ENCODE data around the gene LARGE1. TPM values are rescaled to one million over a fixed set of nuclear protein-coding genes. Genes with fewer than 3 reads are reported as not detected.

The LARGE1 gene
- total RNA-seq, 1 donor from 2014 or later = 29.5 TPM

GRCh38 chr22:33565580-33565995 is 354.7 kb downstream of the LARGE1 start:
- Histone ChIP-seq H3K9me3 (no peaks in the 10 kb centered on the region), H3K36me3 (no peaks in the 10 kb centered on the region), H3K4me3 (no peak overlapping the region), H3K4me1 (no peaks in the 10 kb centered on the region), H3K27me3 (no peaks in the 10 kb centered on the region), H3K27ac (no peak overlapping the region)
- TF ChIP-seq POLR2A (IDR thresholded peaks at IDR 0.05) (no peak), CTCF (IDR thresholded peaks at IDR 0.05) (no peak), POLR2AphosphoS5 (IDR thresholded peaks at IDR 0.05; ENCODE audit: insufficient read depth in 1 of 2, low read depth in 1 of 2) (no peak)
- no peak for DNase-seq (ENCODE audit: extremely low spot score in 2 of 2)
- intact Hi-C loops (cut with DNase I) = no loop called here

- no peaks in the 10 kb centered on the region for H3K27me3 ChIP-seq
- no peaks in the 10 kb centered on the region for H3K4me1 ChIP-seq
- H3K36me3 ChIP-seq = no peaks in the 10 kb centered on the region
- no peak overlapping the region for H3K27ac ChIP-seq
- H3K9me3 ChIP-seq = no peaks in the 10 kb centered on the region
- intact Hi-C loops (cut with DNase I) = no loop called here
- no peak overlapping the region for H3K4me3 ChIP-seq
- DNase-seq (ENCODE audit: extremely low spot score in 2 of 2) = no peak
- no peak for TF ChIP-seq POLR2A (IDR thresholded peaks at IDR 0.05)
- no peak for TF ChIP-seq CTCF (IDR thresholded peaks at IDR 0.05)
- no peak for TF ChIP-seq POLR2AphosphoS5 (IDR thresholded peaks at IDR 0.05; ENCODE audit: insufficient read depth in 1 of 2, low read depth in 1 of 2)
Observed at GRCh38 chr22:33564683-33565082, 355.6 kb downstream of the LARGE1 start.

- DNase-seq (ENCODE audit: extremely low spot score in 2 of 2) = no peak
- H3K27ac ChIP-seq = no peak overlapping the region
- H3K4me3 ChIP-seq = no peak overlapping the region
- no peaks in the 10 kb centered on the region for H3K36me3 ChIP-seq
- H3K9me3 ChIP-seq = no peaks in the 10 kb centered on the region
- TF ChIP-seq POLR2AphosphoS5 (IDR thresholded peaks at IDR 0.05; ENCODE audit: insufficient read depth in 1 of 2, low read depth in 1 of 2) (no peak), CTCF (IDR thresholded peaks at IDR 0.05) (no peak), POLR2A (IDR thresholded peaks at IDR 0.05) (no peak)
- intact Hi-C loops (cut with DNase I) = no loop called here
- H3K27me3 ChIP-seq = no peaks in the 10 kb centered on the region
- no peaks in the 10 kb centered on the region for H3K4me1 ChIP-seq
Observed at GRCh38 chr22:33563220-33563964, 356.9 kb downstream of the LARGE1 start.

GRCh38 chr22:33562501-33562900 is 357.8 kb downstream of the LARGE1 start:
- no peaks in the 10 kb centered on the region for H3K9me3 ChIP-seq
- H3K27ac ChIP-seq = no peak overlapping the region
- DNase-seq (ENCODE audit: extremely low spot score in 2 of 2) = no peak
- H3K4me3 ChIP-seq = no peak overlapping the region
- no peaks in the 10 kb centered on the region for H3K4me1 ChIP-seq
- no peaks in the 10 kb centered on the region for H3K27me3 ChIP-seq
- intact Hi-C loops (cut with DNase I) = no loop called here
- TF ChIP-seq CTCF (IDR thresholded peaks at IDR 0.05) (no peak), POLR2A (IDR thresholded peaks at IDR 0.05) (no peak), POLR2AphosphoS5 (IDR thresholded peaks at IDR 0.05; ENCODE audit: insufficient read depth in 1 of 2, low read depth in 1 of 2) (no peak)
- no peaks in the 10 kb centered on the region for H3K36me3 ChIP-seq

- H3K4me3 ChIP-seq = no peak overlapping the region
- intact Hi-C loops (cut with DNase I) = no loop called here
- no peaks in the 10 kb centered on the region for H3K4me1 ChIP-seq
- DNase-seq (ENCODE audit: extremely low spot score in 2 of 2) = no peak
- no peaks in the 10 kb centered on the region for H3K27me3 ChIP-seq
- no peaks in the 10 kb centered on the region for H3K9me3 ChIP-seq
- no peak for TF ChIP-seq CTCF (IDR thresholded peaks at IDR 0.05)
- no peak for TF ChIP-seq POLR2A (IDR thresholded peaks at IDR 0.05)
- no peak for TF ChIP-seq POLR2AphosphoS5 (IDR thresholded peaks at IDR 0.05; ENCODE audit: insufficient read depth in 1 of 2, low read depth in 1 of 2)
- H3K27ac ChIP-seq = no peak overlapping the region
- no peaks in the 10 kb centered on the region for H3K36me3 ChIP-seq
Observed at GRCh38 chr22:33561149-33561807, 359.0 kb downstream of the LARGE1 start.
